Measurements from ENCODE around the gene SEMA4D.

The SEMA4D gene

GRCh38 chr9:89404074-89404473 lies 93.8 kb downstream of the SEMA4D start:
- no peak for DNase-seq

DNA sequence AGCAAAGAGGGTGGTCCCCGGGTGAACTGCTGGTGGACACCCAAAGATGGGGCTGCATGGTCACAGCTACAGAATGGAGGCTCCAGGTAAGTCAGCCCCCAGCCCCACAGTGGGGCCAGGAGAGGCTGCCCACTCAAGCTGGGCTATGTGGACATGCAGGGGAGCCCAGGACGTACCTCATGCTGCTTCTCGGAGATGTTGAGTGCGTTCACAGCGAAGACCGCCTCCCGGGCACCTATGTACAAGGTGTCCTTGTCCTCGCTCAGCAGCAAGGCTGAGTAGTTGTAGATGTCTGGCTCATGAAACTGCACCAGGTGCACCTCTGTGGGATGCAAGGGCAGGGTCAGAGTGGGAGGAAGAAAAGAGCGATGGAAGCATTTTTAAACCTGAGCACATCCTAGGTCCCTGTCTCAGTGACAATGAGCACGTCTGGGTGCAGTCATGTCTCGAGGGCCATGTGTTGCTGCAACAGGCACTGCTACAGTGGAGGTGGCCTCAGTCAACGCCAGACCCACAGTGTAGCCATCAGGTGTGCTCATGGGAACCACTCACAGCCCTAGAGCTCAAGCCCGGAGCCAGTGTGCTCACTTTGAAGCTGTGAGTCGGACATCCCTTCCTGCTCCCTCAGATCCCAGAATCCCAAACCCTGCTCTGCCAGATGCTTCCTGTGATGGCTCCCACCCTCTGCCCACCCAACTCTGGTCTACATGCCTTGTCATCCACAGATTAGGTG lies 95.1 kb downstream of the SEMA4D start:
- DNase-seq: no peak

GRCh38 chr9:89400403-89401116 lies 97.4 kb downstream of the SEMA4D start:
- DNase-seq: no peak

DNA sequence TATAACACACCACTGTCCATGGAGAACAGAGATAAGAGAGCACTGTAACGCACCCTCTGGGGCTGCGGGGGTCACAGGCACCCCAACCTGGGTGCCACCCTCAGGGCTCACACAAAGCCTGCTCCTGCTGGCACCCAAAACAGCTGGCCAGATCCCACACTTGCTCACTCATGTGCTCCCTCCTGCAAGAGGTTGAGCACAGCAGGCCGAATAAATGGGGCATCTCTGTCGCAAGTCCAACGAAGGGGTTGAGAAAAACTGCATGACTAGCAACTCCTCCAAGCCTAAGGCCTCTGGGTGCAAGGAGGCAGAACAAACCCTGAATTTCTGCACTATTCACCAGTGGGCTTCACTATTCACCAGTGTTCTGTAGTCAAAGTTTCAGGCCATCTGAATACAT lies 99.3 kb downstream of the SEMA4D start:
- DNase-seq: no peak

GRCh38 chr9:89397471-89397870 lies 100.4 kb downstream of the SEMA4D start:
- no peak for DNase-seq

DNA sequence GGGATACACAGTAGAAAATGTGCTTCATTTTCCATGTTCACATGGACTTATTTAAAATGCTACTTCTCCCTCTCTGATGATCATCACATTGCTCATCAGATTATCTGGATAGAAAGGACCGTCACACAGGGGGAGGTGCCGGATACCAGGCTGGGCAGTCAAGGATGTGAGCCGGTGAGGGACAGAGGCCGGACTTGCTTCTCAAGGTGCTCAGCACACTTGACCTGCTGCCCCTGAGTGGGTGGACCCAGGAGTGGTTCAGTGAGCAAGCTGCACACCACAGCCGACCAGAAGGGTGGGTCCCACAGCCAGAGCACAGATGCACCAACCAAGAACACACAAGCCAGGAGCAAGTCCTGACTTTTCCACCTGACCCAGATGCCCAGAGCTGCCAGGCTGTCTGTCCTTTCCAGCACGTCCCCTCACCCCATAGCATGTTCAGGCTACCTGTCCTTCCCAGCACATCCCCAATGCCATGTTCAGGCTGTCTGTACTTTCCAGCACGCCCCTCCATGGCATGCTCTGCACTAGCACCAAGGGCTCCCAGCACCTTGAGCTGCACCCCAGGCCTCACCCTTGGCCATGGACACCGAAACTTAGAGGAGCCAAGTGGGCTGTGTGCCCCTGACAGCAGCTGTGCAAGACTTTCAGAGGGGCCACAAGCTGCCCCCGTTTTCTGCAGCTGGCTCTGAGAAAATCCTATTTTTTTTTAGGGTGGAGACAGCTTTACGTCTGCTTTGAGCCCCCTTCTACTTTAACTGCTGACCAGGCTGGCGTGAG lies 101.8 kb downstream of the SEMA4D start:
- DNase-seq: no peak

GRCh38 chr9:89394412-89394811 lies 103.5 kb downstream of the SEMA4D start:
- no peak for DNase-seq

DNA sequence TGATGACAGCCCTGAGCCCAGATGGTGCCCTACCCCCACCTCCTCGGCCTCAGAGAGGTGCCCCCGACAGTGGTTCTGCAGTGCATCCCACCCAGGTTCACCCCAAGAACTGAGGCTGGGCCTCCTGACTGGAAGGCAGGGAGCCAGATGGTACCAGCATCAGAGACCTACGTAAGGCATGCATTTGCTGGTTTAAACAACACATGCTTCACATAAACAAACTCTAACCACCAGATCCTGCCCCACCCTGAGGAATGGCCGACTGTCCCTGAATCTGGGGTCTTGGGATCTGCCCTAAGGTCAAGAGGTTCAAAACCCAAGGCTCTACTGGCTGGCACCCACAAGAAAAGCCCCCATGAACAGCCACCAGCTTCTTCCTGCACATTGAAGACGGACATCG lies 106.3 kb downstream of the SEMA4D start:
- no peak for DNase-seq

- DNase-seq: no peak
These were observed 107.3 kb downstream of the SEMA4D start for GRCh38 chr9:89390578-89391116.

DNA sequence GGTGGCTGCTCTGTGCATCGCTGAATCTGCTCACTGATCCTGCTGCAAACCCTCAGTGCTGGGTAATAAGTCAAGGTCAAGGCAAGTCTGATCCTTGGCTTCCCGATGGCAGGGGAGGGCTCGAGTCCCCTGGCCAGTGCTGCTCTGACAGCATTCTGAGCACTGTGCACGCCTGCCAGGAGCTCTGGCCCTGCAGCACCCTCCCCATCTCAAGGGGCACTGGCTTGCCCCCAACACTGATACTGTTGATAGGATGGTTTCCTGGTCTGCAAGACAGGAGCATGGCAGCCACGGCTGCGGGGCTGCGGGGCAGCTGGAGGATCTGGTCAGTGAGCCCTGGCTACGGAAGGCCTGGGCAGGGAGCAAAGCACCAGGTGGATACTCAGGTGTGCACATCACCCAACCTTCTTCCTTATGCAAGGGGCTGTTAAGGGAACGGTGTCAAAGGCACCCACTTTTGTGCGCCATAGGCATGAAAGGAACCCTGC lies 107.8 kb downstream of the SEMA4D start:
- no peak for DNase-seq

GRCh38 chr9:89388868-89389177 lies 109.1 kb downstream of the SEMA4D start:
- DNase-seq: no peak

DNA sequence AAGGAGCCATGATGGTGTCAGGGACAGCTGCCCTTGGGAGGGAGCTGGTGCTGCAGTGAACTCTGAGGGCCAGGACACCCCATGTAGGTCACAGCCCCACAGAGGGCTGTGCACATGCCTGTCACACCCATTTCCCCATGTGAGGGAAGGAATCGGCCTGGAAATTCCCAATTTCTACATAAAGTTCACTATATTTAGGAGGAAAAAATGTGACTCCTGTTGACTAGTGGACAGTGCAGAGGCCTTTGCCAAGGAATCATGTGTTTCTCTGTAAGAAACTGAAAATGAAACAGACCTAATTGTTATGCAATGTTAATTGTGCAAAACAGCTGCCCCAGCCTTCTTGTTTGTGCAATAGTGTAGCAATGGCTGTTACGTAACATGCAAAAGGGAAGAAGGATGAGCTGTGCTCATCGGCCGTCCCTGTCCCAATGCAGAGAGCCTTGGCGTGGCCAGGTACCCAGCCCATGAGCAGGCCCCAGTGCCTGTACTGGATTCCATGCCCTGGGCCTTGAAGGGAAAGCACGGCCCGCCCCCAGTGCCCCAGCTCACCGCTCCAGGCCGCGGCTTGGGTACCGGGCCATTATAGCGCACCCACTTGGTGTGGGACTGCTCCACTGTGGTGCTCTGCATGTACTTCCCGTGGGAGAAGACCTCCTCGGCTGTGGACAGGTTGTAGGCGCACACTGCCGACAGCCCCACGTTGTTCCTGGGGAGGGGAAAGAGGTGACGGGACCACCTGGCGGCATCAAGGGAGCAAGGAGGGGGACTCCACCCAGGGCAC lies 109.6 kb downstream of the SEMA4D start:
- DNase-seq: no peak

- DNase-seq: no peak
These were observed 110.6 kb downstream of the SEMA4D start for GRCh38 chr9:89387197-89387849.

- DNase-seq: no peak
These were observed 111.1 kb downstream of the SEMA4D start for GRCh38 chr9:89386797-89387196.

GRCh38 chr9:89386206-89386605 lies 111.7 kb downstream of the SEMA4D start:
- DNase-seq: no peak

DNA sequence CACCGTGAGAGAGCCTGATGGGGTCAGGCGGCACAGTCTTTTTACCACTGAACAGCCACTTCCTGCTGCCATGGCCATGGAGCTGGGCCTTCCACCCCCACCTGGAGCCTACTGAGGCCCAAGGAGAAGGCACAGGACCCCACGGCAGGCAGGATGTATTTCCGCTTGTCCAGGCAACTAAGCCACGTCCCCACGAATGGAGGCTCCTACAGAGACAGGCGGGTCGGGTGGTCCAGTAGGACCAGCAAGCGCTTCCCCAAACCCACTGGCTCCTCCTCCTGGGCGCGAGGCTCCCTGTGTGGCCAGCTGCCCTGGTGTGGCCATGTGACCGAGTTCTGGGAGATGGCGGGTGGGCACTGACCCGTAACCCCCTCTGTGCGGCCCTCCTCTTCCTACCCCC lies 113.1 kb downstream of the SEMA4D start:
- no peak for DNase-seq

DNA sequence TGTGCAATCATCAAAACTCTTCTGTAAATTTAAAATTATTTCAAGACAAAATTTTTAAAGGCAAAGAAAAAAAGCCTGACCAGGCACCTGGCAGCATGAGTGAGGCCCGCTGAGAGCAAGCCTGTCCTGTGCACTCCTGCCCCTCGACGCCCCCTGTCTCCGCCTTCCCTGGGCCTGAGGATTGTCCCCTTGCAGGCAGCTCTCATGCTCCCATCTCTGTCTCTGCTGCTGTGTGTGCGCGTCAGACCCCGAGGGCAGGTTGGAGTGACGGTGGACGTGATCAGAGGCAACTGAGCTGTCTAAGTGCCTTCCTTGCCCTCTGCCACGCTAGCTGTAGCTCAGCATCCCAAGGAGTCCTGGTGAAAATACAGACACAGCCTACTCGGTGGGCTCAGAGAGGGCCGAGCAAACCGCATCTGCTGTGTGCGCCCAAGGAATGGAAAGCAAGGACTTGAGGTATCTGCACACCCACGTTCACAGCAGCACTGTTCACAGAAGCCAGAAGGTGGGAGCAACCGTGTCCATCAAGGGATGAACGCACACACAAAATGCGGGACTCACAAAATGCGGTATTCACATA lies 114.1 kb downstream of the SEMA4D start:
- DNase-seq: no peak

- no peak for DNase-seq
These were observed 114.7 kb downstream of the SEMA4D start for GRCh38 chr9:89383030-89383720.

- DNase-seq: no peak
These were observed 115.6 kb downstream of the SEMA4D start for GRCh38 chr9:89382026-89382986.

DNA sequence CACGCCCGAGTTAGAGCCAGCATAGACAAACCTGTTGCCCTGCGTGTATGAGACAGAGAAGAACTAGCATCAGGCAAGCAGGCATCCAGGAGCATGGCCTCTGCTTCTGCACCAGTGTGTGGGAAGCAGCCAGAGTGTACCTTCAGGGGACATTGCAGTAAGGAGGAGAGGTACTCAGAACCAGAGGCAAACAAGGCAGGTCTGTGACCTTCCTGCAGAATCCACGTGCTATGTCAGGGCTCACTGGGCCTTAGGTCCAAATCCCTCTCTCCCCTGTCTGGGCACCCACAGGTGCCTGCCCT lies 116.7 kb downstream of the SEMA4D start:
- DNase-seq: no peak
